ENCODE measurements around the gene THRB.

The THRB gene

GRCh38 chr3:24299806-24300626, 194.6 kb downstream of the THRB start:
- no peak for DNase-seq (ENCODE audit: extremely low read depth, low read depth)
- TF ChIP-seq CTCF (IDR thresholded peaks at IDR 0.05; ENCODE audit: low read depth, low read length): no peak

- TF ChIP-seq CTCF (IDR thresholded peaks at IDR 0.05; ENCODE audit: low read depth, low read length): no peak
- DNase-seq (ENCODE audit: extremely low read depth, low read depth): no peak
These were observed 195.3 kb downstream of the THRB start for GRCh38 chr3:24299246-24299805.

- TF ChIP-seq CTCF (IDR thresholded peaks at IDR 0.05; ENCODE audit: low read depth, low read length): no peak
- no peak for DNase-seq (ENCODE audit: extremely low read depth, low read depth)
These were observed 198.0 kb downstream of the THRB start for GRCh38 chr3:24296441-24297205.

- no peak for DNase-seq (ENCODE audit: extremely low read depth, low read depth)
- no peak for TF ChIP-seq CTCF (IDR thresholded peaks at IDR 0.05; ENCODE audit: low read depth, low read length)
These were observed 200.5 kb downstream of the THRB start for GRCh38 chr3:24294150-24294549.

- no peak for DNase-seq (ENCODE audit: extremely low read depth, low read depth)
- no peak for TF ChIP-seq CTCF (IDR thresholded peaks at IDR 0.05; ENCODE audit: low read depth, low read length)
These were observed 203.0 kb downstream of the THRB start for GRCh38 chr3:24291646-24292045.

- no peak for DNase-seq (ENCODE audit: extremely low read depth, low read depth)
- TF ChIP-seq CTCF (IDR thresholded peaks at IDR 0.05; ENCODE audit: low read depth, low read length): no peak
These were observed 204.1 kb downstream of the THRB start for GRCh38 chr3:24290596-24290995.
